AG04450 (cell line): Measurements from ENCODE around the gene TFAP2A. TPM values are rescaled to one million over a fixed set of nuclear protein-coding genes. Genes with fewer than 3 reads are reported as not detected.

Experiments
- CTCF ChIA-PET: fragments of 300-600, 350-600 bp; formaldehyde crosslinking; extraction: SDS; loops from one replicate; lab custom pipeline; 2022; ENCODE audit warnings: antibody characterized with exemption, inconsistent platforms; lab: Charles Lee
- POLR2A ChIA-PET: fragments of 350-600 bp; formaldehyde crosslinking; extraction: SDS; loops from one replicate; lab custom pipeline; 2021; ENCODE audit warnings: antibody characterized with exemption, inconsistent platforms; lab: Yijun Ruan, JAX
- DNase-seq: peaks from one replicate; pipeline ENCODE4 v3.0.0-alpha.2; 2011; ENCODE audit warnings: low read depth, low spot score
- H3K27ac ChIP-seq: one replicate; pipeline ENCODE4 v1.5.1; 2012; ENCODE audit warnings: low read depth, low read length, control low read depth
- H3K27me3 ChIP-seq: one replicate; pipeline ENCODE4 v1.6.0; 2012; ENCODE audit warnings: low read length; ENCODE audit not compliant: control insufficient read depth, insufficient read depth
- H3K4me3 ChIP-seq: 2 replicates; pipeline ENCODE4 v1.5.1; 2011; ENCODE audit warnings: mild to moderate bottlenecking, low read depth, low read length, control low read depth
- H3K9me3 ChIP-seq: 2 replicates; pipeline ENCODE4 v1.5.1; 2012; ENCODE audit warnings: low read length; ENCODE audit not compliant: control insufficient read depth, insufficient read depth
- polyA plus RNA-seq: library from polyadenylated mRNA; depleted of rRNA; stranded (reverse); fragments of >200 nt; gene quantifications from 2 replicates; pipeline ENCODE4 v1.2.3, GENCODE V29; 2011
- TF ChIP-seq, protein P1 (sequence below): IDR thresholded peaks from 2 replicates; pipeline ENCODE4 v1.5.1; 2011; ENCODE audit warnings: low read depth, low read length, control low read depth, inconsistent platforms

TFAP2A gene
- polyA plus RNA-seq, 1 experiment = 2.3 TPM

DNA sequence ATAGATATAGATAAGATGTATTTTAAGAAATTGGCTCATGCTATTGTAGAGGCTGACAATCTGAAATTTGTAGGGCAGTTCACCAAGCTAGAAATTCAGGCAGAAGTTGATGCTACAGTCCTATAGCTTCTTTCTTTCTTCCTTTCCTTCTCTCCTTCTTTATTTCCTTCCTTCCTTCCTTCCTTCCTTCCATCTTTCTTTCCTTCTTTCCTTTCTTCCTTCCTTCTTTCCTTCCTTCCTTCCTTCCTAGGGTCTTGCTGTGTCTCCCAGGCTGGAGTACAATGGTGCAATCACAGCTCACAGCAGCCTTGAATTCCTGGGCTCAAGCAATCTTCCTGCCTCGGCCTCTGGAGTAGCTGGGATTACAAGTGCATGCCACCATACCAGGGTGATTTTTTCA, 55.3 kb downstream of the TFAP2A start:
- Histone ChIP-seq H3K27ac (no peak overlapping the region), H3K4me3 (no peak overlapping the region), H3K9me3 (peaks cover 11% of the 10 kb centered on the region), H3K27me3 (no peaks in the 10 kb centered on the region)
- POLR2A ChIA-PET = no interaction called here
- TF ChIP-seq, protein P1, sequence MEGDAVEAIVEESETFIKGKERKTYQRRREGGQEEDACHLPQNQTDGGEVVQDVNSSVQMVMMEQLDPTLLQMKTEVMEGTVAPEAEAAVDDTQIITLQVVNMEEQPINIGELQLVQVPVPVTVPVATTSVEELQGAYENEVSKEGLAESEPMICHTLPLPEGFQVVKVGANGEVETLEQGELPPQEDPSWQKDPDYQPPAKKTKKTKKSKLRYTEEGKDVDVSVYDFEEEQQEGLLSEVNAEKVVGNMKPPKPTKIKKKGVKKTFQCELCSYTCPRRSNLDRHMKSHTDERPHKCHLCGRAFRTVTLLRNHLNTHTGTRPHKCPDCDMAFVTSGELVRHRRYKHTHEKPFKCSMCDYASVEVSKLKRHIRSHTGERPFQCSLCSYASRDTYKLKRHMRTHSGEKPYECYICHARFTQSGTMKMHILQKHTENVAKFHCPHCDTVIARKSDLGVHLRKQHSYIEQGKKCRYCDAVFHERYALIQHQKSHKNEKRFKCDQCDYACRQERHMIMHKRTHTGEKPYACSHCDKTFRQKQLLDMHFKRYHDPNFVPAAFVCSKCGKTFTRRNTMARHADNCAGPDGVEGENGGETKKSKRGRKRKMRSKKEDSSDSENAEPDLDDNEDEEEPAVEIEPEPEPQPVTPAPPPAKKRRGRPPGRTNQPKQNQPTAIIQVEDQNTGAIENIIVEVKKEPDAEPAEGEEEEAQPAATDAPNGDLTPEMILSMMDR = no peak
- DNase-seq = no peak
- CTCF ChIA-PET = interaction anchor here (0.6 to 0.7 kb wide), 2 partner anchors 357 to 1067 kb away, joined by 3 to 5 read pairs; no protein-coding TSS in a partner anchor

DNA sequence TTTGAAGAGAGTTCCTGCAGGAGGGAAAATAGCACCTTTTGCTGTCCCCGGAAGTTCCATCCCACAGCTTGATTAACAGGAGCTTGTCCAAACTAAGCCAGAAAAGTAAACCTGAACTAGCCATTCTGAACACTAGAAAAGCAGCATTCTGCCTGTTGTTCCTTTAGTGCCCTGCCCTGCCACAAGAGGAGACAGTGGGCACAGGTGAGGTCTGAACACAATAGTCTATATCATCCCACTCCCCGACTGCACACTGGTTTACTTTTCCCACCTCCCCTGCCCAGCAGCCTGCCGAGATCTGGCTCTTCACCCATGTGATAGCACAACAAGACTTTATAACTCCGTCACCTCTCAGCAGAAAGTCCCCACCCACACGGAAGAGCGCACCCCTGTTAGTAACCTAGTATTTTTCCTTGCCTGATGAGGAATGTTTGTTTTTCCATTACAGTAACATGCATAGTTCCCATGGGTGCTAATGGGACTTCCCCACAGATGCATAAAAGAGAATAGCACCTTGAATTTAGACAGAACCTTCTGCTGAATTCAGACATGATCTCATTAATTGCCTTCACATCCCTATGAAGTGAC, 59.7 kb downstream of the TFAP2A start:
- ChIA-PET CTCF (no interaction called here), POLR2A (no interaction called here)
- TF ChIP-seq, protein P1 = no peak
- Histone ChIP-seq H3K9me3 (peaks cover 18% of the 10 kb centered on the region), H3K27me3 (no peaks in the 10 kb centered on the region), H3K27ac (no peak overlapping the region), H3K4me3 (no peak overlapping the region)
- no peak for DNase-seq

DNA sequence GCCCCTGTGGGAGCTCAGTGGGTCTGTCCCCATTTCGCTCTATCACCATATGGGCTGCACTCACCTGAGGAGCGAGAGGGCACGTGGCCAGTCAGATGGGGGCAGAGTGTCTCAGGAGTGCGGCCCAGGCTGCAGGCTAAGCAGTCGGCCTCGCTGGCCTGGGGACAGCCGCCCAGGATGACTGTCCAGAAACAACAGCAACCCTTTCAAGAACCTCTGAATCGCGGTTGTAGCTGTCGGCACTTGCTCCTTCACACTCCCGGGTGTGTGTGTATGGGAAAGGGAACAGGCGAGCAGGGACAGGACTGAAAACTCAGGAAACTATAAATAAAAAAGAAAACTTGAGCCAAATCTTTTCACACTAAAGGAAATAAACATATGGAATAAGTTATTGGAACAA, 63.1 kb downstream of the TFAP2A start:
- no peaks in the 10 kb centered on the region for H3K27me3 ChIP-seq
- ChIA-PET POLR2A (no interaction called here), CTCF (no interaction called here)
- H3K27ac ChIP-seq = no peak overlapping the region
- H3K9me3 ChIP-seq = peaks cover 21% of the 10 kb centered on the region
- H3K4me3 ChIP-seq = no peak overlapping the region
- TF ChIP-seq, protein P1 = no peak
- no peak for DNase-seq

DNA sequence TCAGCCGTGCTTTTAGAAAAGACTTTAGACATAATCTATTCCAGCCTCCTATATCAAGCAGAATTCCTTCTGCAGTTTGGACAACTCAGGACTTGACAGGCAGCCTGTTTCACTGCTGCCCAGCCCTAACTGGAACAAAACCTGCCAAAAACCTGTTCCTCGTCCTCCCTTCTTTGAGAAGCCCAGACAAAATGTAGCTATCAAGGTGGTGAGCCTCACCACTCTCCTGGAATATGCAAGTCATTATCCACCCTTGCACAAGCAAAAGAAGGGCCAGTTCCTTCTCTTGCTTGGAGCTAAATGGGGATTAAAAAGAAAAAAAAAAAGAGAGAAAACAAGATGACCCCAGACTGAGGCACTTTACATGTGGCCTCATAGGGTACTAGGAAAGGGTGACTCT, 64.2 kb downstream of the TFAP2A start:
- CTCF ChIA-PET = no interaction called here
- no peak for DNase-seq
- H3K4me3 ChIP-seq = no peak overlapping the region
- POLR2A ChIA-PET = no interaction called here
- H3K9me3 ChIP-seq = peaks cover 21% of the 10 kb centered on the region
- TF ChIP-seq, protein P1 = no peak
- H3K27me3 ChIP-seq = no peaks in the 10 kb centered on the region
- H3K27ac ChIP-seq = no peak overlapping the region

DNA sequence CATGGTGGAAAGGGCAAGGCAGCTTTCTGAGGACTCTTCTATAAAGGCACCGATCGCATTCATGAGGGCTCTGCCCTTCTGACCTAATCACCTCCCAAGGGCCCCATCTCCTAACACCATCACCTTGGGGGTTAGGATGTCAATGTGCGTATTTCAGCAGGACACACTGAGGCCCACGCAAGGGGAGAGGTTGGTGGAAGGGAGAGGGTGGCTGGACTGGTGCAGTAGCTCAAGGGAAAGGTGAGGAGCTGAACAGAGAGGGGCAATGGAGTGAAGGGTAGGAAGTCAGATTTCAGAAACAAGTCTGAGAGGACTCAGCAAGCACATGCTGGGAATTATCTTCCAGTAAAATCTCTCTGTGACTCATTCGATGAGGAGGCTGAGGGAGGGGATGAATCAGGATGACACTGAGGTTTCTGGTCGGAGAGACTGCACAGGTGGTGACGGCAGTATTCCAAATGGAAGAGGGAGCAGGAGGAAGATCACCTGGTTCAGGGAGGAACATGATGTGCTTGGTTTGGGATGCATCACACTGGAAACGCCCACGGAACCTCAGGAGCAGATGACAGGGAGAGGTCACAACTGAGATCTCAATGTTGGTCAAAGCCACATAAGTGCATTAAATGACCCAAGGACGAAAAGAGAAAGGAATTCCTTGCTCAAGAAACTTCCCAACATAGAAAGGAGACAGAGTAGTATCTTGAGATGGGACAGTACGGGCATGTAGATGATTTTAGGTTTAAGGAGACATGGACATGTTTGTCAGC, 67.1 kb downstream of the TFAP2A start:
- TF ChIP-seq, protein P1 = no peak
- DNase-seq = no peak
- Histone ChIP-seq H3K27ac (no peak overlapping the region), H3K9me3 (peaks cover 35% of the 10 kb centered on the region), H3K4me3 (no peak overlapping the region), H3K27me3 (no peaks in the 10 kb centered on the region)
- ChIA-PET CTCF (no interaction called here), POLR2A (no interaction called here)
